Measurements from ENCODE around the gene KLK7. TPM values are rescaled to one million over a fixed set of nuclear protein-coding genes. Genes with fewer than 3 reads are reported as not detected.
"Not testable (repeated sequence)": the region's sequence is repeated elsewhere in the genome, so short reads cannot be mapped to it uniquely, and the experiment has no call there.

The KLK7 gene
- total RNA-seq, 1 donor from 2014 or later, result 9.3 TPM

DNA sequence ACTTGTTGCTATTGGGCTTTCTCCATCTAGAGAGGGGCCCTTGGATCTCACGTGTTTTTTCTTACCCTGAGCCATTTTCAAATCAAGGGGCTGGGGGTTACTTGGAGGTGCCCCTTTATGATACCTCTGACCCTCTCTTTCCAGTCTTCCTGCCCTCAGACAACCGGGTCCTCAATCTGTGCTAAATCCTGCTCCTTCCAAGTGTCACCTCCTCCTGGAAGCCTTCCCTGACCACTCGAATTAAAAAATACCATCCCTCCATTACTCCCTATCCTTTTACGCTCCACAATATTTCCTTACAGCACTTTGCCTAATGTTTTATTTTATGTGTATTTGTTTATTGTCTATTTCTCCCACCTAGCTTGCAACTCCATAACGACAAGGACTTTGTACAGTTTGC, 14.3 kb upstream of the KLK7 start:
- DNase-seq (ENCODE audit: low read depth), result no peak
- TF ChIP-seq CTCF (conservative IDR thresholded peaks at IDR 0.05; ENCODE audit: low read depth, low read length), result no peak
- no peak overlapping the region for H3K4me3 ChIP-seq (ENCODE audit: low read depth, low read length)

GRCh38 chr19:50994129-50994528, 10.4 kb upstream of the KLK7 start:
- DNase-seq (ENCODE audit: low read depth), result no peak
- TF ChIP-seq CTCF (conservative IDR thresholded peaks at IDR 0.05; ENCODE audit: low read depth, low read length), result no peak
- H3K4me3 ChIP-seq (ENCODE audit: low read depth, low read length), result no peak overlapping the region

GRCh38 chr19:50992666-50993035, 8.9 kb upstream of the KLK7 start:
- no peak for TF ChIP-seq CTCF (conservative IDR thresholded peaks at IDR 0.05; ENCODE audit: low read depth, low read length)
- DNase-seq (ENCODE audit: low read depth), result no peak
- H3K4me3 ChIP-seq (ENCODE audit: low read depth, low read length), result no peak overlapping the region

- not testable (repeated sequence) for H3K4me3 ChIP-seq (ENCODE audit: low read depth, low read length); DNase-seq (ENCODE audit: low read depth)
Observed at GRCh38 chr19:50984416-50984815, 699 bp upstream of the KLK7 start.

- H3K4me3 ChIP-seq (ENCODE audit: low read depth, low read length), result no peak overlapping the region
- no peak for TF ChIP-seq CTCF (conservative IDR thresholded peaks at IDR 0.05; ENCODE audit: low read depth, low read length)
- no peak for DNase-seq (ENCODE audit: low read depth)
Observed at GRCh38 chr19:50982186-50982585, 1.5 kb downstream of the KLK7 start.

DNA sequence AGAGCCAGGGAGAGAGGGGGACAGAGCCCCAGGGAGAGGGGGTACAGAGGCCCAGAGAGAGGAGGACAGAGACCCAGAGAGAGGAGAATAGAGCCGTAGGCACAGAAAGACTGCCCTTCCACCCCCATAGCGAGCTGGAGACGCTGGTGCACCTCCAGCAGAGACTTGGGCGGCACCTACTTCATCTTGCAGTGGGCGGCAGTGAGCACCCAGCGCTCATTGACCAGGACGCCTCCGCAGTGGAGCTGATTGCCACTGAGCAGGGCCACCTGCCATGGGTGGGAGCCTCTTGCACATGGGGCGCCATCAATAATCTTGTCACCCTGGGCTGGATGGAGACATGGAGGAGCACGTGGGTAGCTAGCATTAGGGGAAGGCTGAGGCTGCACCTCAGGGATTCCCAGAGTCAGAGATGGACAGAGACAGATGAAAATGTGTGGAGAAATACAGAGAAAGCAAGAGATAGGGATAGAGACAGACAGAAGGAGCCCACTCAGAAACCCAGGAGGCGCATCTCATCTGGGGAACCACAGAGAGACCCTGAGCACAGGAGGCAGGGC, 2.0 kb downstream of the KLK7 start:
- no peak for DNase-seq (ENCODE audit: low read depth)
- no peak overlapping the region for H3K4me3 ChIP-seq (ENCODE audit: low read depth, low read length)
- no peak for TF ChIP-seq CTCF (conservative IDR thresholded peaks at IDR 0.05; ENCODE audit: low read depth, low read length)

- H3K4me3 ChIP-seq (ENCODE audit: low read depth, low read length), result no peak overlapping the region
- no peak for TF ChIP-seq CTCF (conservative IDR thresholded peaks at IDR 0.05; ENCODE audit: low read depth, low read length)
- DNase-seq (ENCODE audit: low read depth), result no peak
Observed at GRCh38 chr19:50980208-50980607, 3.5 kb downstream of the KLK7 start.
